Measurements from ENCODE around the gene SRA1. TPM values are rescaled to one million over a fixed set of nuclear protein-coding genes. Genes with fewer than 3 reads are reported as not detected.
"Not testable (repeated sequence)": the region's sequence is repeated elsewhere in the genome, so short reads cannot be mapped to it uniquely, and the experiment has no call there.

SRA1 gene
- total and polyA plus RNA-seq, 9 donors: 11.7 to 34.4 (median 20.1) TPM

GRCh38 chr5:140588311-140589070 lies 31.2 kb upstream of the SRA1 start:
- 13 to 36% (median 16%) methylated on average over 5 of the region's 5 CpGs for WGBS, 3 donors
- peak overlapping the region in 1 of 2 donors; percentile 26 for H3K27ac ChIP-seq
- no peaks in the 10 kb centered on the region for H3K36me3 ChIP-seq
- H3K9me3 ChIP-seq: no peaks in the 10 kb centered on the region
- intact Hi-C loops (cut with DNase I): no loop called here
- H3K4me3 ChIP-seq: no peak overlapping the region
- no peaks in the 10 kb centered on the region for H3K27me3 ChIP-seq
- DNase-seq: no peak
- TF ChIP-seq, protein P1, sequence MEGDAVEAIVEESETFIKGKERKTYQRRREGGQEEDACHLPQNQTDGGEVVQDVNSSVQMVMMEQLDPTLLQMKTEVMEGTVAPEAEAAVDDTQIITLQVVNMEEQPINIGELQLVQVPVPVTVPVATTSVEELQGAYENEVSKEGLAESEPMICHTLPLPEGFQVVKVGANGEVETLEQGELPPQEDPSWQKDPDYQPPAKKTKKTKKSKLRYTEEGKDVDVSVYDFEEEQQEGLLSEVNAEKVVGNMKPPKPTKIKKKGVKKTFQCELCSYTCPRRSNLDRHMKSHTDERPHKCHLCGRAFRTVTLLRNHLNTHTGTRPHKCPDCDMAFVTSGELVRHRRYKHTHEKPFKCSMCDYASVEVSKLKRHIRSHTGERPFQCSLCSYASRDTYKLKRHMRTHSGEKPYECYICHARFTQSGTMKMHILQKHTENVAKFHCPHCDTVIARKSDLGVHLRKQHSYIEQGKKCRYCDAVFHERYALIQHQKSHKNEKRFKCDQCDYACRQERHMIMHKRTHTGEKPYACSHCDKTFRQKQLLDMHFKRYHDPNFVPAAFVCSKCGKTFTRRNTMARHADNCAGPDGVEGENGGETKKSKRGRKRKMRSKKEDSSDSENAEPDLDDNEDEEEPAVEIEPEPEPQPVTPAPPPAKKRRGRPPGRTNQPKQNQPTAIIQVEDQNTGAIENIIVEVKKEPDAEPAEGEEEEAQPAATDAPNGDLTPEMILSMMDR (IDR thresholded peaks at IDR 0.05): no peak
- TF ChIP-seq EP300 (IDR thresholded peaks at IDR 0.05) (no peak), POLR2A (IDR thresholded peaks at IDR 0.05) (no peak)
- peaks cover 3% of the 10 kb centered on the region for H3K4me1 ChIP-seq (ENCODE audit: insufficient read depth)

GRCh38 chr5:140587495-140587894 lies 30.2 kb upstream of the SRA1 start:
- intact Hi-C loops (cut with DNase I): no loop called here
- Histone ChIP-seq H3K9me3 (no peaks in the 10 kb centered on the region), H3K4me3 (no peak overlapping the region), H3K27ac (no peak overlapping the region), H3K4me1 (ENCODE audit: insufficient read depth) (peaks cover 3% of the 10 kb centered on the region), H3K36me3 (no peaks in the 10 kb centered on the region), H3K27me3 (no peaks in the 10 kb centered on the region)
- no peak for DNase-seq
- 89 to 96% (median 94%) methylated on average over 1 of the region's 1 CpG for WGBS, 3 donors
- TF ChIP-seq POLR2A (IDR thresholded peaks at IDR 0.05) (no peak), EP300 (IDR thresholded peaks at IDR 0.05) (no peak)
- TF ChIP-seq, protein P1 (IDR thresholded peaks at IDR 0.05): no peak

GRCh38 chr5:140579188-140579747 lies 22.0 kb upstream of the SRA1 start:
- WGBS, 3 donors: 92 to 95% (median 94%) methylated on average over 6 of the region's 6 CpGs
- intact Hi-C loops (cut with DNase I); DNase-seq; H3K36me3 ChIP-seq; H3K9me3 ChIP-seq; H3K27me3 ChIP-seq; H3K27ac ChIP-seq; H3K4me3 ChIP-seq; H3K4me1 ChIP-seq (ENCODE audit: insufficient read depth): not testable (repeated sequence)

DNA sequence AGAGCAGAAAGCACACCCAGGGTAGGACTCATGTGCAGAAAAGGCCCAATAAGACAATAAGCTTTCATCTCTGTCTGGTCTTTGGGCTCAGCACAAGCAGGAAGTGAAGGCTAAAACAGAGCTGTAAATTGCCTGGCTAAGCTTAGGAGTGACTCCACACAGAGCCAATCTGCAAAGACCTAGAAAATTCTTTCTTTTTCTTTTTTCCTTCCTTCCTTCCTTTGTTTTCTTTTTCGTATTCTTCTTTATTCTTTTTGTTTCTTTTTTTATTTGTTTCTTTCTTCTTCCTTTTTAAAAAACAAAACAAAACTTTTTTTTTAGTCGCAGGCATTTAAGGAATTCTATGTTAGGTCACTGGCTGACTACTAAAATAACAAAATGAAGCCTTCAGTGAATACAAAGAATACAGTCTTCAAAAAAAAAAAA lies 19.5 kb upstream of the SRA1 start:
- TF ChIP-seq, protein P1 (IDR thresholded peaks at IDR 0.05): no peak
- no peak for TF ChIP-seq POLR2A (IDR thresholded peaks at IDR 0.05)
- TF ChIP-seq EP300 (IDR thresholded peaks at IDR 0.05): no peak
- Histone ChIP-seq H3K36me3 (no peaks in the 10 kb centered on the region), H3K4me1 (ENCODE audit: insufficient read depth) (peaks cover 5% of the 10 kb centered on the region), H3K9me3 (no peaks in the 10 kb centered on the region), H3K27ac (no peak overlapping the region), H3K4me3 (no peak overlapping the region), H3K27me3 (no peaks in the 10 kb centered on the region)
- DNase-seq: no peak
- intact Hi-C loops (cut with DNase I): no loop called here
- WGBS, 3 donors: 19 to 32% (median 20%) methylated on average over 2 of the region's 2 CpGs

- DNase-seq: no peak
- intact Hi-C loops (cut with DNase I): no loop called here
- Histone ChIP-seq H3K4me1 (ENCODE audit: insufficient read depth) (peaks cover 11% of the 10 kb centered on the region), H3K9me3 (no peaks in the 10 kb centered on the region), H3K27ac (no peak overlapping the region), H3K27me3 (no peaks in the 10 kb centered on the region), H3K4me3 (no peak overlapping the region), H3K36me3 (no peaks in the 10 kb centered on the region)
- TF ChIP-seq, protein P1 (IDR thresholded peaks at IDR 0.05): no peak
- WGBS, 3 donors: 83 to 84% (median 84%) methylated on average over 8 of the region's 8 CpGs
These were observed 18.0 kb upstream of the SRA1 start for GRCh38 chr5:140575309-140575708.
